Stimulated activated CD8-positive, alpha-beta memory T cell treated with anti-CD3 and anti-CD28 coated beads, Interleukin-4, amount 100 ng/mL, for 1 hour (primary cell): Measurements from ENCODE around the gene CIBAR2.

Experiments
- DNase-seq, 2 donors: peaks; one replicate each; pipeline ENCODE4 v3.0.0-alpha.2; 2020; ENCODE audit warnings: low read depth in 2 of 2, low spot score in 1 of 2

The CIBAR2 gene

GRCh38 chr16:85083051-85083639, 29.1 kb downstream of the CIBAR2 start:
- DNase-seq: no peak

- no peak for DNase-seq
Observed at GRCh38 chr16:85082173-85083050, 29.9 kb downstream of the CIBAR2 start.

- DNase-seq: no peak
Observed at GRCh38 chr16:85081765-85082164, 30.5 kb downstream of the CIBAR2 start.

GRCh38 chr16:85081038-85081437, 31.2 kb downstream of the CIBAR2 start:
- no peak for DNase-seq

GRCh38 chr16:85079785-85080570, 32.3 kb downstream of the CIBAR2 start:
- no peak for DNase-seq

- no peak for DNase-seq
Observed at GRCh38 chr16:85078952-85079351, 33.3 kb downstream of the CIBAR2 start.

- DNase-seq: no peak
Observed at GRCh38 chr16:85078226-85078625, 34.0 kb downstream of the CIBAR2 start.

- DNase-seq: no peak
Observed at GRCh38 chr16:85077576-85078125, 34.6 kb downstream of the CIBAR2 start.

GRCh38 chr16:85077039-85077438, 35.2 kb downstream of the CIBAR2 start:
- DNase-seq: no peak

- DNase-seq: no peak
Observed at GRCh38 chr16:85075236-85075924, 36.9 kb downstream of the CIBAR2 start.

GRCh38 chr16:85074225-85074914, 37.9 kb downstream of the CIBAR2 start:
- no peak for DNase-seq

- no peak for DNase-seq
Observed at GRCh38 chr16:85072947-85073346, 39.3 kb downstream of the CIBAR2 start.

- DNase-seq: no peak
Observed at GRCh38 chr16:85072076-85072860, 40.0 kb downstream of the CIBAR2 start.

GRCh38 chr16:85069171-85069570, 43.1 kb downstream of the CIBAR2 start:
- DNase-seq: no peak

- no peak for DNase-seq
Observed at GRCh38 chr16:85068746-85069145, 43.5 kb downstream of the CIBAR2 start.

- no peak for DNase-seq
Observed at GRCh38 chr16:85067426-85067825, 44.8 kb downstream of the CIBAR2 start.

GRCh38 chr16:85067024-85067423, 45.2 kb downstream of the CIBAR2 start:
- DNase-seq: no peak

- no peak for DNase-seq
Observed at GRCh38 chr16:85066346-85066885, 45.9 kb downstream of the CIBAR2 start.

GRCh38 chr16:85065099-85065498, 47.2 kb downstream of the CIBAR2 start:
- no peak for DNase-seq
